HG03565 (cell line): ENCODE results near the gene LIME1.
"Not testable (repeated sequence)": the region's sequence is repeated elsewhere in the genome, so short reads cannot be mapped to it uniquely, and the experiment has no call there.

Source experiments
- ATAC-seq: cut with Tn5 transposase; IDR thresholded peaks from one replicate; pipeline ENCODE4 v1.9.1; 2021; ENCODE audit warnings: mild to moderate bottlenecking, moderate library complexity; ENCODE audit not compliant: unreplicated experiment

LIME1 gene

GRCh38 chr20:63707558-63708300, 28.7 kb upstream of the LIME1 start, which contains the start of the genes ARFRP1 and ZGPAT:
Gene ARFRP1, minus strand, starts transcription at chr20:63707976. Its CDS starts 885 bp downstream, at chr20:63707091.
Gene ZGPAT, plus strand, starts transcription at chr20:63708039. Its CDS starts 542 bp downstream, at chr20:63708581.
- peak; percentile 55 for ATAC-seq

GRCh38 chr20:63708301-63709148, 27.9 kb upstream of the LIME1 start:
- no peak for ATAC-seq

DNA sequence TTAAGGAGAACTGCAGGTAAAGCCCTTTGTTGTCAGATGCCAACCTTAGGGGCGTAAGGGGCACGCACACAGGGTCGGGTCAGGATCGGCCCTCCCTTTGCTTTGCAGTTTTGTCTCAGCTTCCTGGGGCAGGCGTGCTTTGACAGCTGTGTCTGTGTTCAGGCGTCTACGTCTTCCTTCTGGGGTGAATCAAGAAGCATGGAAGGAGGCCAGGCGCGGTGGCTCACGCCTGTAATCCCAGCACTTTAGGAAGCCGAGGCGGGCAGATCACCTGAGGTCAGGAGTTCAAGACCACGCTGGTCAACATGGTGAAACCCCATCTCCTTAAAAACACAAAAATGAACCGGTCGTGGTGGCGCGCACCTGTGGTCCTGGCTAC, 27.3 kb upstream of the LIME1 start:
- ATAC-seq, result no peak

- no peak for ATAC-seq
Measured at GRCh38 chr20:63711085-63711645, 25.3 kb upstream of the LIME1 start.

DNA sequence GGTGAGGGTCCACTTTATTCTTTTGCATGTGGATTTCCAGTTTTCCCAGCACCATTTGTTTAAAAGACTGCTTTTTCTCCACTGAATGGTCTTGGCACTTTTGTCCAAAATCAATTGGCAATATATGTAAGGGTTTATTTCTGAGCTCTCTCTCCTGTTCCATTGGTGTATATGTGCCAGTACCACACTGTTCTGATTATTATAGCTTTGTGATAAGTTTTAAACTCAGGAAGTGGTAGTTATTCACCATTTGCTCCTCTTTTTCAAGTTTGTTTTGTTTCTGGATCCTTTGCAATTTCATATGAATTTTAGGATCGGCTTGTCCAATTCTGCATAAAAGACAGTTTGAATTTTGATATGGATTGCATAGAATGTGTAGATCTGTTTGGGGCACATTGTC, 24.3 kb upstream of the LIME1 start:
- no peak for ATAC-seq

- ATAC-seq, result no peak
Measured at GRCh38 chr20:63714858-63715257, 21.6 kb upstream of the LIME1 start.

DNA sequence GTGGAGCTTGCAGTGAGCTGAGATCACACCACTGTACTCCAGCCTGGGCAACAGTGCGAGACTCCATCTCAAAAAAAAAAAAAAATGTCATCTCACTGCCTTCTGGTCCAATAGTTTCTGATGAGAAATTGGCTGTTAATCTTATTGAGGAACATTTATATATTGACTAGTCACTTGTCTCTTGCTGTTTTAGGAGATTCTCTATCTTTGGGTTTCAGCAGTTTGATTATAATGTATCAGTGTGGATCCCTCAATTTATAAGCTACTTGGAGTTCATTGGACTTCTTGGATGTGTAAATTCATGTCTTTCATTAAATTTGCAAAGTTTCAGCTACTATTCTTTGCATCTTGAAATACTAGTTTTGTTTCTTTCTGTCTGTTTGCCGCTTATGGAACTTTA, 17.5 kb upstream of the LIME1 start:
- ATAC-seq, result no peak

DNA sequence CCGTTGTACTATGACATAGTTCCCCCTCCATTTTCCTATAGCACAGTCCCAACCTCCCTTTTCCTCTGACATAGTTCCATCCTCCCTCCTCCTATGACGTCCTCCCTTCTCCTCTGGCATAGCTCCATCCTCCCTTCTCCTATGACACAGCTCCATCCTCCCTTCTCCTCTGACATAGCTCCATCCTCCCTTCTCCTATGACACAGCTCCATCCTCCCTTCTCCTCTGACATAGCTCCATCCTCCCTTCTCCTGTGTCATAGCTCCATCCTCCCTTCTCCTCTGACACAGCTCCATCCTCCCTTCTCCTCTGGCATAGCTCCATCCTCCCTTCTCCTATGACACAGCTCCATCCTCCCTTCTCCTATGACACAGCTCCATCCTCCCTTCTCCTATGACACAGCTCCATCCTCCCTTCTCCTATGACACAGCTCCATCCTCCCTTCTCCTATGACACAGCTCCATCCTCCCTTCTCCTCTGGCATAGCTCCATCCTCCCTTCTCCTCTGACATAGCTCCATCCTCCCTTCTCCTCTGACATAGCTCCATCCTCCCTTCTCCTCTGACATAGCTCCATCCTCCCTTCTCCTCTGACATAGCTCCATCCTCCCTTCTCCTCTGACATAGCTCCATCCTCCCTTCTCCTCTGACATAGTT, 13.4 kb upstream of the LIME1 start:
- not testable (repeated sequence) for ATAC-seq

- not testable (repeated sequence) for ATAC-seq
Measured at GRCh38 chr20:63730189-63730733, 6.2 kb upstream of the LIME1 start.

- no peak for ATAC-seq
Measured at GRCh38 chr20:63731410-63731809, 5.1 kb upstream of the LIME1 start.

DNA sequence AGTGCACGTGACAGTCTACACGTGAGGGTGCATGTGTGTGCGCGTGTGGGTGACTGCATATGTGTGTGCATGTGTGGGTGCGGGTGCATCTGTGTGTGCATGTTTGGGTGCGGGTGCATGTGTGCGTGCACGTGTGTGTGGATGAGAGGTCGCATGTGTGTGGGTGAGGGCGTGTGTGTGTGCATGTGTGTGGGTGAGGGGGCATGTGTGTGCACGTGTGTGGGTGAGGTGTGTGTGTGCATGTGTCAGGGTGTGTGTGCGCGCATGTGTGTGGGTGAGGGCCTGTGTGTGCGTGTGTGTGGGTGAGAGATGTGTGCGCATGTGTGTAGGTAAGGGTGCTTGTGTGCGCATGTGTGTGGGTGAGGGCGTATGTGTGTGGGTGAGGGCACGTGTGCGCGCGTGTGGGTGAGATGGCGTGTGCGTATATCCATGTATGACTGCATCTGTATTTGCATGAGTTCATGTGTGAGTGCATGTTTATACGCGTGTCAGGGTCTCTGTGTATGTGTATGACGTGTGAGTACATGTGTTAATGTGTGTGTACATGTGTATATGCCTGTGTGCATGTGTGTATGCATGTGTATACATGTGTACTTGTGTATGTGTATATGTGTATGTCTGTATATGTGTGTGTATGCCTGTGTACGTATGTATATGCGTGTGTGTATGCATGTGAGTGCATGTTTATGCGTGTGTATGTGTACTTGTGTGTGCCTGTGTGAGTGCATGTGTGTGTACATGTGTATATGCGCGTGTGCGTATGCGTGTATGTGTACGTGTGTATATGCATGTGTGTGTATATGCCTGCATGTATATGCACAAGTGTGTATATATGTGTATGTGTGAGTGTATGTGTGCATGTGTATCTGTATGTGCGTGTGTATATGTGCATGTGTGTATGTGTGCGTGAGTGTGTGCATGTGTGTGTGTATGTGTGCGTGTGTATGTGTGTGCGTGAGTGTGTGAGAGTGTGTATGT, 4.1 kb upstream of the LIME1 start:
- no peak for ATAC-seq

- ATAC-seq, result no peak
Measured at GRCh38 chr20:63733117-63733516, 3.3 kb upstream of the LIME1 start.

DNA sequence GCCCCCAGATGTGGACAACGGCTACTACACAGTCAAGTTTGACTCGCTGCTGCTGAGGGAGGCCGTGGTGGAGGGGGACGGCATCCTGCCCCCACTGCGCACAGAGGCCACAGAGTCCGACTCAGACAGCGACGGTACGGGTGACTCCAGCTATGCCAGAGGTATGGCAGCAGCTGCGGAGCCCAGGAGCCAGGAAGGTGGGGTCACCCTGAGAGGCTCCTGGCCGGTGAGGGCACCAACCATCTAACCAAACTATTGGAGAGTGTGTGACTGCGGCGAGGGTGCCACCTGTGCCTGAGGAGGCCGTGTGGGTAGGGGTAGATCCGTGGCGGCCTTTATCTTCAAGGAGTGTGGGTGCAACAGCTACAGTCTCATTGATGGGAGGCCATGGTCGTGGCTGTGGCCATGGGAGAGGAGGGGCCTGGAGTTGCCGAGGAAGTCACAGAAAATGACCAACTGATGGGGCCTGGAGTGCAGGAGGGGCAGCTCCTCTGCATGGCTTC, 2.8 kb upstream of the LIME1 start:
- no peak for ATAC-seq

GRCh38 chr20:63734111-63734945, 2.1 kb upstream of the LIME1 start:
- no peak for ATAC-seq

- no peak for ATAC-seq
Measured at GRCh38 chr20:63734946-63735858, 1.3 kb upstream of the LIME1 start.

- no peak for ATAC-seq
Measured at GRCh38 chr20:63736893-63737694, 630 bp downstream of the LIME1 start.

GRCh38 chr20:63737695-63737944, 1.2 kb downstream of the LIME1 start:
- no peak for ATAC-seq
